Measurements from ENCODE around the gene COG2. TPM values are rescaled to one million over a fixed set of nuclear protein-coding genes. Genes with fewer than 3 reads are reported as not detected.

COG2 gene
- total and polyA plus RNA-seq, 2 of the 13 experiments (the other 11 are each of a cell fraction or from before 2014, with no cell fraction given) = 16.8 to 36.3 TPM

DNA sequence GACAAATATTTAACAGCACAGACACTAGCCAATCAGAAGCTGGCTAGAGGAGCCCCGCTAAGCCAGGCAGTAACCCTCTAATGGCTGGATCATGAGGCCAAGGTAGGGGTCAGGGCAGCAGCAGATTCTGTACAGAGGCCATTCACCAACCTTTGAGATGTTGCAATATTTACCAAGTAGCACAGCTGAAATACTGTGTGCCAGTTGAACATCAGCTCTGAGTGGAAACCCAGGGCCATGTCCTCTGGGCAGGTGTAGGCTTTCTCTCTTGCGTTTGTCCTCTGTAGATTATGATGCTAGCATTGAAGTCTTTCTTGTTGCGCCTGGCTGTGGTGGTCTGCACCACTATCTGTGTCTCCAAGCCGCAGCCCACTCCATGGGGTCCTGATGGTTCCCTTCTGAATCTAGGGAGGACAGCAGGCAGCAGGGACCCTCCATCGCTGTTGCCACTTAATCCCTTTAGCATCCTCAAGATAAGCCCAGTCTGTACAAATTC lies 2.5 kb upstream of the COG2 start (continued):
- TF ChIP-seq RFXAP (CRISPR knock-in tag; IDR thresholded peaks at IDR 0.05; ENCODE audit: borderline replicate concordance) (peak; percentile 74; the same call in 1 of the 2 replicates), SIN3A (IDR thresholded peaks at IDR 0.05; ENCODE audit: borderline replicate concordance, low read depth, low read length) (0 out of 2 replicates have a peak, but pooled peaks have one; percentile 40), GLI4 (CRISPR knock-in tag; IDR thresholded peaks at IDR 0.05; ENCODE audit: borderline replicate concordance) (no peak)
- TF ChIP-seq, protein P1, sequence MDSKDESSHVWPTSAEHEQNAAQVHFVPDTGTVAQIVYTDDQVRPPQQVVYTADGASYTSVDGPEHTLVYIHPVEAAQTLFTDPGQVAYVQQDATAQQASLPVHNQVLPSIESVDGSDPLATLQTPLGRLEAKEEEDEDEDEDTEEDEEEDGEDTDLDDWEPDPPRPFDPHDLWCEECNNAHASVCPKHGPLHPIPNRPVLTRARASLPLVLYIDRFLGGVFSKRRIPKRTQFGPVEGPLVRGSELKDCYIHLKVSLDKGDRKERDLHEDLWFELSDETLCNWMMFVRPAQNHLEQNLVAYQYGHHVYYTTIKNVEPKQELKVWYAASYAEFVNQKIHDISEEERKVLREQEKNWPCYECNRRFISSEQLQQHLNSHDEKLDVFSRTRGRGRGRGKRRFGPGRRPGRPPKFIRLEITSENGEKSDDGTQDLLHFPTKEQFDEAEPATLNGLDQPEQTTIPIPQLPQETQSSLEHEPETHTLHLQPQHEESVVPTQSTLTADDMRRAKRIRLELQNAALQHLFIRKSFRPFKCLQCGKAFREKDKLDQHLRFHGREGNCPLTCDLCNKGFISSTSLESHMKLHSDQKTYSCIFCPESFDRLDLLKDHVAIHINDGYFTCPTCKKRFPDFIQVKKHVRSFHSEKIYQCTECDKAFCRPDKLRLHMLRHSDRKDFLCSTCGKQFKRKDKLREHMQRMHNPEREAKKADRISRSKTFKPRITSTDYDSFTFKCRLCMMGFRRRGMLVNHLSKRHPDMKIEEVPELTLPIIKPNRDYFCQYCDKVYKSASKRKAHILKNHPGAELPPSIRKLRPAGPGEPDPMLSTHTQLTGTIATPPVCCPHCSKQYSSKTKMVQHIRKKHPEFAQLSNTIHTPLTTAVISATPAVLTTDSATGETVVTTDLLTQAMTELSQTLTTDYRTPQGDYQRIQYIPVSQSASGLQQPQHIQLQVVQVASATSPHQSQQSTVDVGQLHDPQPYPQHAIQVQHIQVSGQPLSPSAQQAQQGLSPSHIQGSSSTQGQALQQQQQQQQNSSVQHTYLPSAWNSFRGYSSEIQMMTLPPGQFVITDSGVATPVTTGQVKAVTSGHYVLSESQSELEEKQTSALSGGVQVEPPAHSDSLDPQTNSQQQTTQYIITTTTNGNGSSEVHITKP (CRISPR knock-in tag; IDR thresholded peaks at IDR 0.05; ENCODE audit: low read depth) = no peak

DNA sequence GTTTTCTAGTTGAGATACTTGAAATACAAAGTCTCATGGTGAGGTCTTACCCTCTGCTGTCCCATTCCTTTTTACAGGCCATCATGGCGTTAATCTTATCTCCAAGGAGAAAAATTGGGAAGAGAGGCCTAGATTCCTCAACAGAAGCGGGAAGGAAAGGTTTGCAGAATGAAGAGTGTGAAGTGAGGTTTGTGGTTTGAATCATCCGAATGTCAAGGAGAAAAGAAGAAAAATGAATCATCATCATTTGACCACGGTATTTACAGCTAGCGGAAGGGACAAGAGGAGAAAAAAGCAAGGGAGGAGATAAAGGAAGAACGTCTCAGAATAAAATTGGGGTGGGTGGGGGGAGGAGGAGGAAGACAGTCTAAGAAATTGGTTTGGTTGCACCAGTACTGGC lies 935 bp upstream of the COG2 start:
- peak overlapping the region; percentile 37; the same call in 1 of the 2 replicates for H3K4me2 ChIP-seq (ENCODE audit: low read depth, low read length)
- no peak for DNase-seq (ENCODE audit: low spot score)
- TSS peak; percentile 43 for BruUV-seq (replicated peaks)
- CTCF ChIA-PET (ENCODE audit: low intra/inter-chr PET ratio, low total read pairs) = interaction anchor here (1.3 kb wide), 1 partner anchor 132 kb away, joined by 4 read pairs; no protein-coding TSS in a partner anchor
- WGBS (ENCODE audit: low lambda C conversion rate) = 93% methylated on average over 6 of the region's 6 CpGs
- H3K79me2 ChIP-seq (ENCODE audit: insufficient read depth, low read length) = peaks cover 39% of the 10 kb centered on the region
- peaks cover 12% of the 10 kb centered on the region; the same call in 1 of the 2 replicates for H4K20me1 ChIP-seq (ENCODE audit: insufficient read depth, low read length)
- no peaks in the 10 kb centered on the region; a peak in 1 of 5 replicates for H3K27me3 ChIP-seq (ENCODE audit: control insufficient read depth in 1 of 2, insufficient read depth in 2 of 2, low read length in 2 of 2)
- POLR2A ChIA-PET = interaction anchor here (0.9 to 6.6 kb wide), 3 partner anchors 10 to 71 kb away, joined by 4 to 84 read pairs (median 17); partner anchors contain the start of gene AGT
- no peak overlapping the region for H3K9ac ChIP-seq (ENCODE audit: insufficient read depth, low read depth, low read length)
- H2AFZ ChIP-seq (ENCODE audit: low read length) = no peak overlapping the region
- in situ Hi-C loops (cut with HindIII; ENCODE audit: extremely low pct_ligation_motif_present, low pct_unique_long_range_greater_than_20kb) = loop anchor here (5.0 to 25.0 kb wide), 2 partner anchors 61 to 571 kb away; no protein-coding TSS in a partner anchor
- H3K4me1 ChIP-seq (ENCODE audit: insufficient read depth, low read length) = peaks cover 78% of the 10 kb centered on the region
- no peaks in the 10 kb centered on the region for H3K9me3 ChIP-seq (ENCODE audit: low read length)
- intact Hi-C loops (cut with micrococcal nuclease; ENCODE audit: unreplicated experiment) = loop anchor here (5.0 kb wide), 1 partner anchor 336 kb away; the partner anchor contains the start of genes ARV1 and TTC13
- H3K4me3 ChIP-seq (replicated peaks in 1 of 3; ENCODE audit: insufficient read depth in 1 of 3, low read depth in 2 of 3, low read length in 3 of 3) = no peak overlapping the region
- FAIRE-seq = no peak
- H3K27ac ChIP-seq (ENCODE audit: extremely low read length, insufficient read depth, low read length) = no peak overlapping the region
- no peak for ATAC-seq
- H3K36me3 ChIP-seq (replicated peaks in 1 of 2; ENCODE audit: control insufficient read depth in 1 of 2, insufficient read depth in 2 of 2, low read length in 2 of 2) = peaks cover 0 to 6% of the 10 kb centered on the region in 2 experiments; a peak in 2 of 5 replicates
- TF ChIP-seq, protein P2, sequence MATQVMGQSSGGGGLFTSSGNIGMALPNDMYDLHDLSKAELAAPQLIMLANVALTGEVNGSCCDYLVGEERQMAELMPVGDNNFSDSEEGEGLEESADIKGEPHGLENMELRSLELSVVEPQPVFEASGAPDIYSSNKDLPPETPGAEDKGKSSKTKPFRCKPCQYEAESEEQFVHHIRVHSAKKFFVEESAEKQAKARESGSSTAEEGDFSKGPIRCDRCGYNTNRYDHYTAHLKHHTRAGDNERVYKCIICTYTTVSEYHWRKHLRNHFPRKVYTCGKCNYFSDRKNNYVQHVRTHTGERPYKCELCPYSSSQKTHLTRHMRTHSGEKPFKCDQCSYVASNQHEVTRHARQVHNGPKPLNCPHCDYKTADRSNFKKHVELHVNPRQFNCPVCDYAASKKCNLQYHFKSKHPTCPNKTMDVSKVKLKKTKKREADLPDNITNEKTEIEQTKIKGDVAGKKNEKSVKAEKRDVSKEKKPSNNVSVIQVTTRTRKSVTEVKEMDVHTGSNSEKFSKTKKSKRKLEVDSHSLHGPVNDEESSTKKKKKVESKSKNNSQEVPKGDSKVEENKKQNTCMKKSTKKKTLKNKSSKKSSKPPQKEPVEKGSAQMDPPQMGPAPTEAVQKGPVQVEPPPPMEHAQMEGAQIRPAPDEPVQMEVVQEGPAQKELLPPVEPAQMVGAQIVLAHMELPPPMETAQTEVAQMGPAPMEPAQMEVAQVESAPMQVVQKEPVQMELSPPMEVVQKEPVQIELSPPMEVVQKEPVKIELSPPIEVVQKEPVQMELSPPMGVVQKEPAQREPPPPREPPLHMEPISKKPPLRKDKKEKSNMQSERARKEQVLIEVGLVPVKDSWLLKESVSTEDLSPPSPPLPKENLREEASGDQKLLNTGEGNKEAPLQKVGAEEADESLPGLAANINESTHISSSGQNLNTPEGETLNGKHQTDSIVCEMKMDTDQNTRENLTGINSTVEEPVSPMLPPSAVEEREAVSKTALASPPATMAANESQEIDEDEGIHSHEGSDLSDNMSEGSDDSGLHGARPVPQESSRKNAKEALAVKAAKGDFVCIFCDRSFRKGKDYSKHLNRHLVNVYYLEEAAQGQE (IDR thresholded peaks at IDR 0.05; ENCODE audit: borderline replicate concordance in 1 of 2, low read depth in 1 of 2, low read length in 2 of 2) = no peak
